Activated effector memory CD4-positive, alpha-beta T cell treated with Interleukin-2 at 50 U/mL for 16 hours (primary cell): ENCODE results near the gene GMDS.

ENCODE experiments used
- DNase-seq: peaks from one replicate; pipeline ENCODE4 v3.0.0-alpha.2; 2020

Gene GMDS

GRCh38 chr6:1576166-1576565 is 669.2 kb downstream of the GMDS start:
- DNase-seq, result no peak

GRCh38 chr6:1575210-1576041 is 670.0 kb downstream of the GMDS start:
- no peak for DNase-seq

DNA sequence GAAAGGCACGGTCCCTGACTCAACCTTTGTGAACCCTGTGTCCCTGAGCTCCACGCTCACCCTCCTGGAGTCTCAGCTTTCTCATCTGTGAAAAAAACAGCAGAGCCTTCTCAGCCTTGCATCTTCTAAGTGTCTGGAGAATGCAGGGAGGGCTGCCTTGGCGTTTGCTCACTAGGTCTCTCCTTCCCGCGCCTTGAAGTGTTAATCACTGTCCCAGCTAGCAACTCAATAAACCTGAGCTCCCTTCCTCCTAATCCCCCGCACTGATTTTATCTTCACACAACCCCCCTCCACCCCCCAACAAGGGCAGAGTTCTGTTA is 670.6 kb downstream of the GMDS start:
- no peak for DNase-seq

DNA sequence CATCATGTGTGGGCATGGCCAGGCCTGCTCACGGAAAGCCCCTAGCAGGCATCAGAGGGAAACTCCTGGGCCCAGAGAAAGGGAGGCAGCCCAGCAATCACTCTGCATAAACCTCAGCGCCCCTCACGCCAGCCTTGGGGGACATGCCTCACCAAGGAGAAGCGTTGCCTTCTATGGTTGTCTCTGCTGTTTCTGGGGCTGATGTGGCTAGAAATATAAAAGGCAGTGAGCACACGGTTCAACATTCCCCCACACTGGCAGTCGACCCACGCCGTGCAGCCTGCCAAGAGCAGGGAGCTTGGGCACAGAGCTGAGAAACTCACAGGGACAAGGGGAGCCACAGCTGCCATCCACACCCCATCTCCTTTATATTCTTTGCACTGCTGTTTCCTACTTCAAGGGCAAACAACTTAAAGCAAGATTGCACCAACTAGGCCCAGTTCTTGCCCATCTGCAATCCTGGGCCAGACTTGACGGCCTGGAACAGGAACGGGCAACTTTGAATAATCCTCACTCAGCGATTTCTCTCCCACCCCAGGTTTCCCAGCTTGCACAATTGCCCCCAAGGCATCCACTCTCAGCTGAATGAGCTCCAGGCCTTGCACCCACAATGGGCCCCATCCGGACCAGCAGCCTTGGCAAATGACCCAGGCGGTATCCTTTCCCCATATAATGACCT is 671.2 kb downstream of the GMDS start:
- DNase-seq, result no peak
